H1 (cell line): ENCODE results near the gene PDZD8. TPM values are rescaled to one million over a fixed set of nuclear protein-coding genes. Genes with fewer than 3 reads are reported as not detected.

ENCODE experiments used
- CTCF ChIA-PET: fragments of 300-600 bp; sonication (Branson Sonifier 250); formaldehyde crosslinking; loops from one replicate; lab custom pipeline; 2021; ENCODE audit not compliant: partially characterized antibody; lab: Charles Lee
- POLR2A ChIA-PET: fragments of 300-600 bp; sonication (Branson Sonifier 250); formaldehyde crosslinking; loops from one replicate; lab custom pipeline; 2021; ENCODE audit warnings: inconsistent platforms; ENCODE audit not compliant: partially characterized antibody; lab: Charles Lee
- DNase-seq, 2 experiments: peaks; one replicate each; pipeline versions ENCODE4 v3.0.0 to v3.0.0-alpha.2; 2010 to 2022; ENCODE audit warnings: low spot score in 2 of 2, low read depth in 1 of 2, mixed read lengths in 1 of 2
- FAIRE-seq: peaks from 2 replicates; lab custom pipeline; 2011; peaks lifted over from hg19 to GRCh38; lab: Jason Lieb, UNC
- H2AFZ ChIP-seq: 2 replicates; pipeline ENCODE4 v1.8.1; 2012; ENCODE audit warnings: low read length, inconsistent platforms
- H2AK5ac ChIP-seq: 2 replicates; pipeline ENCODE4 v1.6.1; 2013; ENCODE audit warnings: low read depth, low read length
- H2BK120ac ChIP-seq: replicated peaks from 2 replicates; pipeline ENCODE3; 2013; ENCODE audit warnings: low read depth, low read length, inconsistent platforms
- H2BK12ac ChIP-seq: 2 replicates; pipeline ENCODE4 v1.6.1; 2013; ENCODE audit warnings: low read depth, low read length
- H2BK15ac ChIP-seq: 2 replicates; pipeline ENCODE4 v1.6.1; 2013; ENCODE audit warnings: low read length
- H2BK20ac ChIP-seq: 2 replicates; pipeline ENCODE4 v1.6.1; 2013; ENCODE audit warnings: low read length
- H2BK5ac ChIP-seq: 2 replicates; pipeline ENCODE4 v1.6.1; 2013; ENCODE audit warnings: low read depth, low read length
- H3K14ac ChIP-seq: 2 replicates; pipeline ENCODE4 v1.6.1; 2013; ENCODE audit warnings: inconsistent platforms; ENCODE audit not compliant: insufficient read length
- H3K18ac ChIP-seq: 2 replicates; pipeline ENCODE4 v1.6.1; 2013; ENCODE audit warnings: low read length; ENCODE audit errors: extremely low read depth
- H3K23ac ChIP-seq: 2 replicates; pipeline ENCODE4 v1.6.1; 2013; ENCODE audit warnings: inconsistent platforms; ENCODE audit not compliant: insufficient read length
- H3K23me2 ChIP-seq: 2 replicates; pipeline ENCODE4 v1.6.1; 2013; ENCODE audit warnings: low read depth, low read length
- H3K27ac ChIP-seq: 2 replicates; pipeline ENCODE4 v1.6.1; 2011; ENCODE audit warnings: low read depth, low read length, inconsistent platforms
- H3K27me3 ChIP-seq, 4 experiments: replicated peaks in 1 of 4; 1 replicate in 1 of 4; 2 replicates in 3 of 4; pipeline versions ENCODE4 v1.6.1 to v1.8.1; 2011 to 2013; ENCODE audit warnings: low read length in 3 of 4, mild to moderate bottlenecking in 3 of 4, inconsistent platforms in 2 of 4, mixed read lengths in 2 of 4, moderate library complexity in 1 of 4; ENCODE audit not compliant: control insufficient read depth in 3 of 4, insufficient read depth in 3 of 4; ENCODE audit errors: extremely low read depth in 1 of 4
- H3K36me3 ChIP-seq, 4 experiments: 2 replicates each; pipeline versions ENCODE4 v1.6.1 to v1.8.1; 2011 to 2013; ENCODE audit warnings: mild to moderate bottlenecking in 4 of 4, low read length in 3 of 4, moderate library complexity in 2 of 4, control low read depth in 1 of 4, inconsistent platforms in 1 of 4; ENCODE audit not compliant: insufficient read depth in 4 of 4, control insufficient read depth in 2 of 4
- H3K4ac ChIP-seq: replicated peaks from 2 replicates; pipeline ENCODE3; 2013; ENCODE audit warnings: low read length, low read depth, mixed read lengths, inconsistent platforms; ENCODE audit not compliant: insufficient read length
- H3K4me1 ChIP-seq, 4 experiments: replicated peaks in 1 of 4; 1 replicate in 1 of 4; 2 replicates in 3 of 4; pipeline versions ENCODE4 v1.6.1 to v1.8.1; 2011 to 2013; ENCODE audit warnings: low read length in 3 of 4, inconsistent platforms in 2 of 4, mixed read lengths in 1 of 4; ENCODE audit not compliant: insufficient read depth in 4 of 4, control insufficient read depth in 3 of 4
- H3K4me2 ChIP-seq, 2 experiments: 2 replicates each; pipeline versions ENCODE4 v1.6.1 to v1.8.1; 2011 to 2013; ENCODE audit warnings: low read depth in 2 of 2, low read length in 2 of 2, control low read depth in 1 of 2, inconsistent platforms in 1 of 2, mild to moderate bottlenecking in 1 of 2; ENCODE audit not compliant: insufficient read depth in 1 of 2
- H3K4me3 ChIP-seq, 4 experiments: fragments of 200-600, 300-600 bp in 1 of 4; sonication (generic), shearing (Covaris generic), sonication (Bioruptor Twin) in 1 of 4; 2 replicates each; pipeline versions ENCODE4 v1.5.1 to v1.8.1; 2011 to 2016; ENCODE audit warnings: low read length in 4 of 4, low read depth in 3 of 4, control low read depth in 2 of 4, inconsistent platforms in 2 of 4, mild to moderate bottlenecking in 2 of 4, mixed read lengths in 1 of 4, moderate library complexity in 1 of 4; ENCODE audit not compliant: insufficient read depth in 2 of 4; ENCODE audit errors: extremely low read depth in 1 of 4
- H3K56ac ChIP-seq: replicated peaks from 2 replicates; pipeline ENCODE3; 2013; ENCODE audit warnings: low read depth, mild to moderate bottlenecking, mixed read lengths, low read length, inconsistent platforms; ENCODE audit not compliant: insufficient read length
- H3K79me1 ChIP-seq: 2 replicates; pipeline ENCODE4 v1.6.1; 2013; ENCODE audit warnings: low read depth, low read length, control low read depth
- H3K79me2 ChIP-seq, 2 experiments: 2 replicates each; pipeline versions ENCODE4 v1.6.1 to v1.8.1; 2012 to 2013; ENCODE audit warnings: low read length in 2 of 2, mild to moderate bottlenecking in 2 of 2, inconsistent platforms in 1 of 2; ENCODE audit not compliant: insufficient read depth in 2 of 2, control insufficient read depth in 1 of 2
- H3K9ac ChIP-seq, 4 experiments: replicated peaks in 1 of 4; 1 replicate in 1 of 4; 2 replicates in 3 of 4; pipeline versions ENCODE4 v1.6.1 to v1.8.1; 2011 to 2013; ENCODE audit warnings: low read depth in 3 of 4, low read length in 3 of 4, control low read depth in 2 of 4, mild to moderate bottlenecking in 2 of 4, moderate library complexity in 2 of 4, inconsistent platforms in 1 of 4; ENCODE audit errors: extremely low read depth in 1 of 4
- H3K9me3 ChIP-seq, 2 experiments: 2 replicates each; pipeline versions ENCODE4 v1.6.1 to v1.8.1; 2012 to 2013; ENCODE audit warnings: mild to moderate bottlenecking in 2 of 2, moderate library complexity in 2 of 2, control low read depth in 1 of 2, inconsistent platforms in 1 of 2, low read depth in 1 of 2, low read length in 1 of 2, mixed read lengths in 1 of 2; ENCODE audit not compliant: insufficient read depth in 2 of 2
- H4K20me1 ChIP-seq, 2 experiments: replicated peaks in 1 of 2; 2 replicates each; pipeline versions ENCODE3 to v1.8.1; 2011 to 2013; ENCODE audit warnings: inconsistent platforms in 2 of 2, low read length in 2 of 2, mild to moderate bottlenecking in 1 of 2; ENCODE audit not compliant: insufficient read depth in 2 of 2, control insufficient read depth in 1 of 2
- H4K5ac ChIP-seq: 2 replicates; pipeline ENCODE4 v1.6.1; 2013; ENCODE audit warnings: low read length, low read depth, mixed read lengths, inconsistent platforms; ENCODE audit not compliant: insufficient read length
- H4K8ac ChIP-seq: 2 replicates; pipeline ENCODE4 v1.8.0; 2013; ENCODE audit warnings: mild to moderate bottlenecking, moderate library complexity, low read length, inconsistent platforms; ENCODE audit not compliant: insufficient read depth; ENCODE audit errors: extremely low read depth
- H4K91ac ChIP-seq: replicated peaks from 2 replicates; pipeline ENCODE3; 2013; ENCODE audit warnings: low read length, mixed read lengths, inconsistent platforms; ENCODE audit not compliant: insufficient read length
- MAX ChIP-seq: IDR thresholded peaks from 2 replicates; pipeline ENCODE4 v1.6.1; 2012; ENCODE audit warnings: inconsistent platforms
- RFX5 ChIP-seq: IDR thresholded peaks from 2 replicates; pipeline ENCODE4 v1.6.1; 2011; ENCODE audit warnings: low read depth, low read length, improper control_type of control experiment, borderline replicate concordance
- WGBS, 2 experiments: shearing (Covaris generic) in 1 of 2; methylation state at CpG; one replicate each; pipeline versions ENCODE4 v1.1.6 to v1.1.7; 2013 to 2015; ENCODE audit warnings: low lambda C conversion rate in 2 of 2, mixed read lengths in 2 of 2, inconsistent platforms in 1 of 2, low coverage in 1 of 2, missing lambda C conversion rate in 1 of 2; ENCODE audit not compliant: insufficient replicate concordance in 2 of 2, insufficient coverage in 1 of 2, insufficient read length in 1 of 2; ENCODE audit errors: extremely low coverage in 1 of 2, missing lambda C conversion rate in 1 of 2; 5-methylcytosine and 5-hydroxymethylcytosine counted together
- polyA plus RNA-seq, 7 experiments: library from polyadenylated mRNA; depleted of rRNA in 3 of 7; stranded (reverse) in 5 of 7; unstranded in 2 of 7; fragments of >200 nt in 5 of 7; fragments of 200-250 nt in 2 of 7; gene quantifications; 1 replicate in 5 of 7; 2 replicates in 1 of 7; 4 replicates in 1 of 7; pipeline versions ENCODE4 v1.2.1 to v1.2.3, GENCODE V29; 2011 to 2013; ENCODE audit warnings: missing spikeins in 2 of 7, mixed read lengths in 2 of 7
- total RNA-seq: library from RNA; stranded (reverse); fragmentation: NEBNext Ultra II Directional; extraction: Animal tissue kit (Norgen Biotek cat#: 25700); gene quantifications from 2 replicates; pipeline ENCODE4 v1.2.1, GENCODE V29; 2021

Gene PDZD8
- total and polyA plus RNA-seq, 2 of the 8 experiments (the other 6 are each of a cell fraction or from before 2014, with no cell fraction given) = 10.9 to 50.1 TPM

GRCh38 chr10:117348236-117348635, 27.0 kb downstream of the PDZD8 start:
- no peak overlapping the region for H3K23ac ChIP-seq
- TF ChIP-seq MAX = no peak
- no peak for TF ChIP-seq RFX5
- TF ChIP-seq, all 59 proteins: peak for 0
- H4K5ac ChIP-seq = peak overlapping the region; percentile 12
- no peak overlapping the region for H3K4me3 ChIP-seq
- no peak overlapping the region for H3K4me2 ChIP-seq
- DNase-seq = no peak
- H3K18ac ChIP-seq = peak overlapping the region; percentile 55; the same call in 1 of the 2 replicates
- H3K36me3 ChIP-seq = no peaks in the 10 kb centered on the region
- H4K91ac ChIP-seq = no peak overlapping the region
- H3K9ac ChIP-seq = no peak overlapping the region
- ChIA-PET POLR2A (no interaction called here), CTCF (interaction anchor here (0.7 to 1.2 kb wide), 3 partner anchors 23 to 132 kb away, joined by 3 to 4 read pairs (median 3); no protein-coding TSS in a partner anchor)
- H2AFZ ChIP-seq = no peak overlapping the region
- no peak overlapping the region for H2BK5ac ChIP-seq
- H4K8ac ChIP-seq = no peak overlapping the region
- H2BK20ac ChIP-seq = no peak overlapping the region
- H3K27ac ChIP-seq = peak overlapping the region; percentile 48; the same call in 1 of the 2 replicates
- no peaks in the 10 kb centered on the region for H3K79me1 ChIP-seq
- H4K20me1 ChIP-seq = no peaks in the 10 kb centered on the region
- no peak overlapping the region for H2BK15ac ChIP-seq
- FAIRE-seq = no peak
- no peaks in the 10 kb centered on the region for H3K9me3 ChIP-seq
- no peak overlapping the region for H3K14ac ChIP-seq
- peaks cover 8 to 24% (median 16%) of the 10 kb centered on the region in 4 experiments for H3K4me1 ChIP-seq
- no peaks in the 10 kb centered on the region for H3K23me2 ChIP-seq
- peaks cover 3 to 71% of the 10 kb centered on the region in 2 experiments for H3K79me2 ChIP-seq
- H2AK5ac ChIP-seq = no peak overlapping the region
- no peak overlapping the region for H2BK12ac ChIP-seq
- H2BK120ac ChIP-seq = peak overlapping the region; percentile 50
- peak overlapping the region; percentile 24 for H3K56ac ChIP-seq
- H3K4ac ChIP-seq = no peak overlapping the region
- no peaks in the 10 kb centered on the region for H3K27me3 ChIP-seq
- WGBS, 2 experiments = 89% methylated on average over 5 of the region's 5 CpGs; no CpG with 5 or more reads in 1 of the 2 experiments
